Hematopoietic multipotent progenitor cell (in vitro differentiated cells): ENCODE data around the gene GPR26. TPM values are rescaled to one million over a fixed set of nuclear protein-coding genes. Genes with fewer than 3 reads are reported as not detected.

Source experiments
- total RNA-seq: library from RNA; depleted of rRNA; stranded (reverse); fragments of >200 nt; gene quantifications from one replicate; pipeline ENCODE4 v1.2.3, GENCODE V29; 2012

Gene GPR26
- total RNA-seq, 1 donor: under 0.01 TPM

Other genes with a start within 250 kb of the GPR26 start
- gene CPXM2, start 225.5 kb downstream of the GPR26 start, total RNA-seq: not detected